GM19240 (cell line): ENCODE results near the gene CAMKMT.
"Not testable (repeated sequence)": the region's sequence is repeated elsewhere in the genome, so short reads cannot be mapped to it uniquely, and the experiment has no call there.

Experiments used
- DNase-seq: peaks from one replicate; pipeline ENCODE4 v3.0.0; 2011; ENCODE audit warnings: low spot score; ENCODE audit not compliant: insufficient read length

CAMKMT gene

GRCh38 chr2:44496130-44496529 is 134.4 kb downstream of the CAMKMT start:
- no peak for DNase-seq

GRCh38 chr2:44498551-44498950 is 136.8 kb downstream of the CAMKMT start:
- DNase-seq = no peak

- DNase-seq = not testable (repeated sequence)
Observed at GRCh38 chr2:44505664-44506063, 143.9 kb downstream of the CAMKMT start.

- no peak for DNase-seq
Observed at GRCh38 chr2:44510246-44510645, 148.5 kb downstream of the CAMKMT start.

- no peak for DNase-seq
Observed at GRCh38 chr2:44515416-44515815, 153.7 kb downstream of the CAMKMT start.

GRCh38 chr2:44519026-44519425 is 157.3 kb downstream of the CAMKMT start:
- no peak for DNase-seq

- no peak for DNase-seq
Observed at GRCh38 chr2:44522846-44523245, 161.1 kb downstream of the CAMKMT start.

- DNase-seq = no peak
Observed at GRCh38 chr2:44524347-44524926, 162.7 kb downstream of the CAMKMT start.

- DNase-seq = no peak
Observed at GRCh38 chr2:44526352-44526751, 164.6 kb downstream of the CAMKMT start.

GRCh38 chr2:44528595-44528994 is 166.8 kb downstream of the CAMKMT start:
- DNase-seq = no peak

- no peak for DNase-seq
Observed at GRCh38 chr2:44529448-44529847, 167.7 kb downstream of the CAMKMT start.

GRCh38 chr2:44531289-44531688 is 169.5 kb downstream of the CAMKMT start:
- DNase-seq = no peak

- DNase-seq = no peak
Observed at GRCh38 chr2:44532031-44532430, 170.3 kb downstream of the CAMKMT start.

GRCh38 chr2:44533508-44533907 is 171.8 kb downstream of the CAMKMT start:
- DNase-seq = no peak

- DNase-seq = no peak
Observed at GRCh38 chr2:44535376-44535775, 173.6 kb downstream of the CAMKMT start.

- DNase-seq = no peak
Observed at GRCh38 chr2:44537264-44537663, 175.5 kb downstream of the CAMKMT start.

GRCh38 chr2:44542520-44542919 is 180.8 kb downstream of the CAMKMT start:
- DNase-seq = no peak

- no peak for DNase-seq
Observed at GRCh38 chr2:44543773-44544725, 182.3 kb downstream of the CAMKMT start.

GRCh38 chr2:44545005-44545404 is 183.3 kb downstream of the CAMKMT start:
- DNase-seq = no peak

GRCh38 chr2:44546459-44547127 is 184.8 kb downstream of the CAMKMT start:
- no peak for DNase-seq

GRCh38 chr2:44547718-44548117 is 186.0 kb downstream of the CAMKMT start:
- no peak for DNase-seq
